M059J (cell line): ENCODE data around the gene WDR45B. TPM values are rescaled to one million over a fixed set of nuclear protein-coding genes. Genes with fewer than 3 reads are reported as not detected.
A peak's percentile ranks its signal among the peaks of the same experiment; 100 is the strongest.

Experiments
- DNase-seq: peaks from one replicate; pipeline ENCODE4 v3.0.0-alpha.2; 2012; ENCODE audit warnings: low read depth
- total RNA-seq: library from RNA; depleted of rRNA; stranded (reverse); fragments of >200 nt; shearing (Covaris generic); gene quantifications from 2 replicates; pipeline ENCODE4 v1.2.3, GENCODE V29; 2014

WDR45B gene
- total RNA-seq, 1 experiment from 2014 or later = 97.9 TPM

DNA sequence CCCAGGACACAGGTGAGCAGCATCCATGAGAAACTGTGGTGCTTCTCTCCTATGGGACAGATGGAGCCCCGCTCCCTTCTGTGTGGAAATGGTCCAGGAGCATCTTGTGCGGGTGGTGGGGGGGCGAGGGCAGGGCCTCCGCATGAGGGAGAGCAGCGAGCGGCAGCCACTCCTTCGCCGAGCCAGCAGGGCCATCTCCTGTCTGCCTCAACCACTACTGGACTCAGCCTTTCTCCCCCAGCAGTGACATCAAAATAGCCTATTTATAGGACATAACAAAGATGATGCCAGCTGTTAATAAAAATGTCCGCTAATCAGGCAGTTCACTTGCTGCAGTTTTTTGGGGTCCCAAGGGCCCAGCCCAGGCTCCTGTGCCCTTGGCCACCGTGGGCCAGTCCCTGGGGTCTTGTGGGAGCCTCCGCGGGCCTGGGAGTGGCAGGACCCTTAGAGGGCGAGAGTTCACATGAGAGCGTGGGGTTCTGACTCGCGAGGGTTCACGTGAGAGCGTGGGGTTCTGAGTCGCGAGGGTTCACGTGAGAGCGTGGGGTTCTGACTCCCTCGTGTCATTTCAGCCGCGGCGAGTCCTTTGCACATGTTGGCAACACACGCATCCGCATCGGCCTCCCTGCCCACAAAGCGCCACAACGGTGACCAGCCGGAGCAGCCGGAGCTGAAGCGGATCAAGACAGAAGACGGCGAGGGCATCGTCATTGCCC lies 47.4 kb downstream of the WDR45B start:
- no peak for DNase-seq

DNA sequence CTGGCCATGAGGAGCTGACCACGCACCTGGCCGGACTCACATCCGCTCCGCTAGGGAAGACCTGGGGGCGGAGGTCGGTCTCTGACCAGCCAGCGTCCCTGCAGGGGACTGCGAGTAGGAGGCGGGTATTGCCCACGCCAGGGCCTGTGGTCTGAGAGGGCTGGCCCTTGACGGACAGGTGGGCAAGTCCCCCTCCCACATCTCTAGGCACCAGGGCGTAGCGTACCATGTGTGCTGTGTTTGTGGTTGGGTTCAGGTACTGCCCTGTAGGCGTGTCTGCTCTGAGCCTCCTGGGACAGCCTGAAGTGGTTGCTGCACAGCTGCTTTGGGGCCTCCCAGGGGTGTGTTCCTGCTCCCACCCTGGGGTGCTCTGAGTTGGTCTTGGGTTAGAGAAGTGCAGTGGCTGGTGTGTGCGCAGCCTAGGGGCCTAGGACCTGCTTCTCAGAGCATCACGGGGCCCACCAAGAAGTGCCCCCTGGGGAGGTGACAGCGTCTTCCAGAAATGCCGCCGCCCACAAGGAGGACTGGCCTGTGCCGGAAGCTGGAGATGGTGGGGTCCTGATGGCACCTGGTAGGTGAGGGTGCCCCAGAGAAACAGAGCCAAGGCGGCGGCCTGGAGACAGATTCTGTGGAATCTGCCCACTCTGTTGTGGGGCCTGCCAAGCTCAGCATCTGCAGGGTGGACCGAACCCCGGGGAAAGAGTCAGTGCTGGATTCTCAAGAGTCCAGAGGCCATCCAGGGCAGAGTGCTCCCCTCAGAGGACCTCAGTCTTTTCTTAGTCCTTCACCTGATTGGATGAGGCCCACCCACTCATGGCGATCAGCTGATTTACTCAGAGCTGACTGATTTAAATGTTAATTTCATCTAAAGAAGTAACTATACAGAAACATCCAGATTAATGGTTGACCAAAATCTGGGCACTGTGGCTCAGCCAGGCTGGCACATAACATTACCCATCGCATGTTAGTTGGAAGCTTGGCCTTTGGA lies 48.3 kb downstream of the WDR45B start:
- DNase-seq = no peak

DNA sequence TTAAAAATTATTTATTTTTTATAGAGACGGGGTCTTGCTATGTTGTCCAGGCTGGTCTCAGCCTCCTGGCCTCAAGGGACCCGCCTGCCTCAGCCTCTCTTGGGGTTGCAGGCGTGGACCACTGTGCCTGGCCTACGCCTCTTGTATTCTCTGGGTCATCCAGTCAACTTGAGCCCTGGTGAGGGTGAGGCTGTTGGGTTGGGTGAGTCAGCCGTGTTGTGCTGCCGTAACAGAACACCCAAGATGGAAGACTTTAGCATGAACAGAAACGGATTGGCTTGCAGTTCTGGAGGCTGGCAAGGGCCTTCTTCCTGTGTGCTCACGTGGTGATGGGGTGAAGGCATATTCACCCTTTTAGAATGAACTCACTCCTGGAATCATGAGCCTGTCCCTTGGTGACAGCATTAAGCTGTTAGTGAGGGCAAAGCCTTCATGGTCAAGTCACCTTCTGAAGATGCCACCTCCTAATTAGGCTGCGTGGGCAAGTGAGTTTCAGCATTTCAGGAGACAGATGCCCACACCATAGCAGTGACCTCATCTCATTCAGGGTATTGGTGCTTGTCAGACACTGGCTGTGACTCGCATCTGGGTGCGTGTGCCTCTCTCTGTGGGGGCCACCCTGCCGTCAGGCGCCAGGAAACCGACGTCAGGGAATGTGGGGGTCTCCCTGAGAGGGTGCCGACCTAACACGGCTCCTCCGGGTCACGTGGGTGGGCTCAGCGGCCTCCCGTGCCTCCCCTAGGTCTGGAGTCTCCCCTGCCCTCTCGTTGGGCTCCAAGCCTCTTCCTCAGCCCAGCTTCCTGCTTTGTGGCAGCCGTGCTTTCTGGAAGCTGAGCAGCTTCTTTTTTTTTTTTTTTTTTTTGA lies 49.8 kb downstream of the WDR45B start:
- DNase-seq = peak; percentile 20

DNA sequence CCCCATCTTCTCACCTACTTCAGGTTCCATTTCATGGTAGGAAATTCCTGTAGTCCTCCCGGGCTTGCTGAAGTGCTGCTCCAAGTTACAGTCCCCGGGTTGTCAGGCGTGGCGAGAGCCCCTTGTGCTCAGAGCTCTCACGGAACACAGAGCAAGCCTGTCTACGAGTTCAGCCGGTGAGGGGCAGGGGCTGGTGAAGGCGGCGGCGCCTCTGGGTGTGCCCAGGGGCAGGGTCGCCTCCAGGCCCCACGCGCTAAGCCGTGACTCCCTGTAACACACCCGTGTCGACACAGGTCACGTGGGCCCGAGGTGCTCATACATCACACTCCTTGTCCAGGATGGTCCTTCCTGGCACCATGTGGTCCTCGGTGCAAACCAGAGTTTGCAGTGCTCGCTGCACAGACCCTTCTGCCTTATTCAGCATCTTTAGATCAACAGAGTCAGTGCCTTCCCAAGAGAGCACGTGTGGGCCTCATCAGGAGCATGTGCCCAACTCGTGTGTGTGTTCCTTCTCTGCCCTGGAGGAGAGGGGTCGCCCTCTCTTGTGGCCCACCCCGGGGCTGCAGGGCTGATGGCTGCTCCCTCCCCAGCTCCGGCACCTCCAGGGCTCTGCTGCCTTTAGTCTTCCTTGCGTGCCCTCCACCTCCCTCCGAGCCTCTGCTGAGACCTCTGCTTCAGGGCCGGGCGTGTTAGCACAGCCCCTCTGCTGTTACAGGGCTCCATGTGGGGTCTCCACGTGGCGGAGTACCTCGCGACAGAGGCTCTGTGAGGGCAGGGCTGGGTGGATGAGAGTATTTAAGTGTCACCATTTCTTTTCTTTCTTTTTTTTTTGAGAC lies 51.2 kb downstream of the WDR45B start:
- DNase-seq = no peak

DNA sequence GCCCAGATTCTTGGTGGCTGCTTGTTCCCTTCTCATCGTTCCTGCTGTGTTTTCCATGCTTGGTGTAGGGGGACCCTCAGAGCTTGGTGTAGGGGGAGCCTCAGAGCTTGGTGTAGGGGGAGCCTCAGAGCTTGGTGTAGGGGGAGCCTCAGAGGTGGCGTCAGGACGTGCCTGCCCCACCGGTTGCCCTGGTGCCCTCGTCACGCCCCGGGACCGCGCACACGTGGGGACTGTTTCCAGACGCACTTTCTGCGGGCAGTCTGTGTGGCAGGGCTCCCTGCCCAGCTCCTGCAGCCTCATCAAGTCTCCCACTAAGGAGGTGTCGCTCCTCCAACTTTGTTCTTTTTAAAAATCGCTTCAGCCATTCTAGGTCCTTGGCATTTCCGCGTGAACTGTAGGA lies 51.9 kb downstream of the WDR45B start:
- DNase-seq = no peak

DNA sequence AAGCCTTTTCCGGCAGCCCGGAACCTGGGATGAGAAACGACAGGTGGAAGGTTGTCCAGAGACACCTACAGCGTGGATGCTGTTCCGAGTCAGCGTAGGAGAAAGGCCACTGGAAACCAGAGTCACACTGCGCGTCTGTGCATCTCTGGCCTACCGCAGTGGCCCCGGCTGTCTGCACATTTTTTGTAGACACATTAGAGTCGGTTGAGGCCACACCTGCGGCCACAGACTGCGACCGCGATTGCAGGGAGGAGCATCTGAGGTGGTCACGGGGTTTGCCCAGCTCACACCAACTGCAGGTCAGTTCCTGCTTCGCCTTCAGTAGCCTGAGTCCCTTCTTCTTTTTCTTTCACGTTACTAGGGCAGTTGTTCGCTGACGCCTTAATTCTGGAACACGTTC lies 52.4 kb downstream of the WDR45B start:
- DNase-seq = no peak

DNA sequence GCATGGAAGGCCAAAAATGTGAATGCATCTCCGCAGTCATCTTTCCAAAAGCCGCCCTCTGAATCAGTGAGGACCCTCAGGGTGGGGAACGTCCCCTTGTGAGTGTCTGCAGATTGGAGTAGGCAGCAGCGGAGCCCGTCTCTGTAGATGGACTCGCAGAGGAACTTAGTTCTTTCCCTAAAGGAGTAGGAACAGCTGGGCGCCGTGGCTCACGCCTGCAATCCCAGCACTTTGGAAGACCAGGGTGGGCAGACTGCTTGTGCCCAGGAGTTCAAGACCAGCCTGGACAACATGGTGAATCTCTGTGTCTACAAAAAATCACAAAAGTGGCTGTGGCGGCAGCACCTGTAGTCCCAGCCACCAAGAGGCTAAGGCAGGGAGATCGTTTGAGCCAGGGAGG lies 53.7 kb downstream of the WDR45B start:
- no peak for DNase-seq

DNA sequence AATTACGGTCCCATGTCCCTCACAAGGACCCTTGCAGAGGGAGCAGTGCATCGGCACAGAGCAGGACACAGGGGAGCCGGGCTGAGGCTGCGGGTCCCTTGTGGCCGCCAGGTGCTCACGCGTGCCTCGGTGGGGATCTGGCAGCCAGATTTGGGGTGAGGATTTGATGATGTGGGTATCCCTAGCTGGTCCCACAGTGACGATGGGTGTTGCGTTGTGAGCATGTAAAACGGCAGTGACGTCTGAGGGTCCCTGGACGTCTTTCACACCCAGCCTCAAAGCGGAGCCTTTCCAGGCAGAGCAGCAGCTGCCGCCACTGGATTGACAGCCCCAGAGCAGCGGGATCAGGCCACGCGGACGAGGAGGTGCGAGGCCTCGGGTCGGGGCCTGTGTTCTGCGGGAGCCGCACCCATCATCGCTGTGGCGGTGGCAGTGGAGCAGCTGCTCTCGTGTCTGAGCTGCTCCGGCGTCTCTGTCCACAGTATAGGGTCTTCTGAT lies 54.6 kb downstream of the WDR45B start:
- DNase-seq = no peak

DNA sequence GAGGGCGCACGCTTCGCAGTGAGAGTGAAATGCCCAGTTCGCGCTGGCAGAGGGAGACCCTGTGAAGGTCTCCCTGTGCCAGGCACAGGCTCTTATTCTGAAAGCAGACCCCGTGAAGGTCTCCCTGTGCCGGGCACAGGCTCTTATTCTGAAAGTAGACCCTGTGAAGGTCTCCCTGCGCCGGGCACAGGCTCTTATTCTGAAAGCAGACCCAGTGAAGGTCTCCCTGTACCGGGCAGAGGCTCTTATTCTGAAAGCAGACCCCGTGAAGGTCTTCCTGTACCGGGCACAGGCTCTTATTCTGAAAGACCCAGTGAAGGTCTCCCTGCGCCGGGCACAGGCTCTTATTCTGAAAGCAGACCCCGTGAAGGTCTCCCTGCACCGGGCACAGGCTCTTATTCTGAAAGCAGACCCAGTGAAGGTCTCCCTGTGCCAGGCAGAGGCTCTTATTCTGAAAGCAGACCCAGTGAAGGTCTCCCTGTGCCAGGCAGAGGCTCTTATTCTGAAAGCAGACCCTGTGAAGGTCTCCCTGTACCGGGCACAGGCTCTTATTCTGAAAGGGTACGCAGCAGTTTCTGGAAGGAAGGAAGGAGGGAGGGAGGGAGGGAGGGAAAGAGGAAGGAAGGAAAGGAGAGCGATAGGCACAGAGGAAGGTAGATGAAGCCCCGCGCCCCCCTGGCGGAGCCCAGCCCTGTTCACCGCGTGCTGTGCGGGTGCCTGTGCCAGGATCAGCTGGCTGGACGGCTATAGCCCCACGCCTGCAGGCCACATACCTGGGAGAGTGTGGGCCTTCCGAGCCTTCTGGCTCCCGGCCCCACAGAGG lies 55.3 kb downstream of the WDR45B start:
- peak; percentile 22 for DNase-seq

DNA sequence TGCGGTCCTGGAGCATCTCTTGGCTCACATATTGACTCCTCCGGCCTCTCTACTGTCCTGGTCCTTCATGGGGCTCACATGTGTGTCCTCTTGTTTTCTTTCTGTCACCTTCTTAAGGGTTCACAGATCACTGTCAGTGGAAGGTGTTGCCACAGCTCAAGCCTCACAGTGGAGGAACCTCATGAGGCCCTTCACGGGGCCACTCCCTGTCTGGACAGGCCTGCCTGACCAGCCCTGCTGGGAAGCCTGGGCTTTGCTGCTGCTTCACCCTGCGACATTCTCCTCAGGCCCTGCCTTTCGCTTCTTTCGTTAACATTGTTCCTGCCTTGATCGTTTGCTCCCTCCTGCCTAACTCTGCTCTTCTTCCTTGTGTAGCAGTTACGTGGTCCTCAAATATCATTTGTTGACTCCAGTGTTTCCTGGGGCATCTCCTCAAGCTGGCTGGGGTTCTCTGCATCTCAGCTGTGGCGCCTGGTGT lies 55.9 kb downstream of the WDR45B start:
- DNase-seq = no peak

DNA sequence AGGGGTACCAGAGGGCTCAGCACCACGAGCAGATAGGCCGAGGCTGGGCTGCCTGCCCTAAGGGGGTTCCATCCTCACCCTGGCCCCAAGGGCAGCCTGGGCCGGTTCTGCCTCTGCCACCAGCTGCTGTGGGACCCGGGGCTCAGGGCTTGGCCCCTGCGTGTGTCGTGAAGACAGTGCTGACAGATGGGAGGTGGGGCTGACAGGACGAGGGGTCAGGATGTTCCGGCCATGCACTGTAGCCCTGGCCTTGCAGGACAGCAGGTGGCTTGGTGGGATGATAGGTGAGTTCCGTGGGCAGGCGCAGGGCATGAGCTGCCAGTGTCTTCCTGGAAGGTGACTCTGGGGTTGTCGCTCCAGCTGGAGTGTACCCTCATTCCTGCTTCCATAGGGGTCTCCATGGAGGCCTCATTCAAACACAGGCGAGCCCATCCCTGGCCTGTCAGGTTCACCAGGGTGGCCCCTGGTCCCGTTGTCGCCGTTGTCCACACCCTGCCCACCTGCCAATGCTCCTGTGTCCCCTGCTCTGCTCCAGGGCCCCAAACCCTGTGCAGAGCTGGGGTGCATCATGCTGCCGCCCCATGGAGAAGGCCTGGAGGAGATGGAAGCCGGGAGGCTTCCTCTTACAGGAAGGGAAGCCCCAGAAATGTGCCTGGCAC lies 57.2 kb downstream of the WDR45B start:
- DNase-seq = no peak

DNA sequence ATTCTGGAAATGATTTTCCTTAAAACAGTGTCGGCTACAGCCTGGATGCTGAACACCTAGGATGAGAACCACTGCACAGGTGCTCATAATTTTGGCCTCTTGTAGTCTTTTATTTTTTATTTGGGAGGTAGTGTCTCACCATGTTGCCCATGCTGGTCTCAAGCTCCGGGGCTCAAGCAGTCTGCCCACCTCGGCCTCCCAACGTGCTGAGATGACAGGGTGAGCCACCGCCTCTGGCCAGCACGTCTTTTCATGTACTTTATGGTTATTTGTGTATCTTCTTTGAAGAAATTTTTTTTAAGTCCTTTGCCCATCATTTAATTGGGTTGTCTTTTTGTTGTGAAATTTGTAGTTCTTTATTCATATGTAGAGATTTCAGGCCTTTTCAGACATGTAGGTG lies 58.0 kb downstream of the WDR45B start:
- DNase-seq = no peak

DNA sequence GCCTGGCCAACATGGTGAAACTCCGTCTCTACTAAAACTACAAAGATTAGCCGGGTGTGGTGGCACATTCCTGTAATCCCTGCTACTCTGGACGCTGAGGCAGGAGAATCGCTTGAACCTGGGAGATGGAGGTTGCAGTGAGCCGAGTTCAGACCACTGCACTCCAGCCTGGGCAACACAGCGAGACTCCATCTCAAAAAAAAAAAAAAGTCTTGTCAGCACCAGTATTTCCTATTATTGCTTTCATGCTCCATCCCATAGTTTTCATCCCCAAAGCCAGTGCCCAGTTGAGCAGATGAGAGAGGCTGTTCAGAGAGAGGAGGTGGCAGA lies 58.4 kb downstream of the WDR45B start:
- no peak for DNase-seq

DNA sequence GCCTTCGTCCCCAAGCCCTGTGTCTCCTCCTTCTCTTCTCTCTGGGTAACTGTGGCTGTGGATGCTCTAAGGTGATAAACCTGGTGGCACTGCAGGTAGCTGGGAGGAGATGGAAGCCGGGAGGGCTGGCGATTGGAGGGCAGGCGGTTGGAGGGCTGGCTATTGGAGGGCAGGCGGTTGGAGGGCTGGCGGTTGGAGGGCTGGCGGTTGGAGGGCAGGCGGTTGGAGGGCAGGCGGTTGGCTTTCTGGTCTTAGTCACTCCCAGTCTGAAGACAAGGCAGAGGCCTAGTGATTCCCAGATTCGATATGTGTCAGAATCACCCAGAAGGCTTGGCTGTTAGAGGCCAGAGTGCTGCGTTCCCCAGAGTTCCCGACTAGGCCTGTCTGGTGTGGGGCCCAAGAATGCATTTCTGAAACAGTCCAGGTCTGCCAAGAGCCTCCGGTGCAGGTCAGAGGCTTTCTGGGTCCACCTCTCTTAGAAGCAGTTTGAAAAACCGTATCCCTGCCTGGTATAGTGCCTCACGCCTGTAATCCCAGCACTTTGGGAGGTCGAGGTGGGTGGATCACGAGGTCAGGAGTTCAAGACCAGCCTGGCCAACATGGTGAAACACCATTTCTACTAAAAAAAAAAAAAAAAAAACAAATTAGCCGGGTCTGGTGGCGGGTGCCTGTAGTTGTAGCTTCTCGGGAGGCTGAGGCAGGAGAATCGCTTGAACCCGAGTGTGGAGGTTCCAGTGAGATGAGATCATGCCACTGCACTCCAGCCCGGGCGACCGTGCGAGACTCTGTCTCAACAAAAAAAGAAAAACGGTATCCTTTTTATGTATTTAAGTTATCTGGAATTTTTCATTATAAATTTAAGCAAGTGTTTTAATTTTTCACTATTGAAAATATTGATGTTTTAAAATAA lies 59.7 kb downstream of the WDR45B start:
- peak; percentile 4 for DNase-seq

DNA sequence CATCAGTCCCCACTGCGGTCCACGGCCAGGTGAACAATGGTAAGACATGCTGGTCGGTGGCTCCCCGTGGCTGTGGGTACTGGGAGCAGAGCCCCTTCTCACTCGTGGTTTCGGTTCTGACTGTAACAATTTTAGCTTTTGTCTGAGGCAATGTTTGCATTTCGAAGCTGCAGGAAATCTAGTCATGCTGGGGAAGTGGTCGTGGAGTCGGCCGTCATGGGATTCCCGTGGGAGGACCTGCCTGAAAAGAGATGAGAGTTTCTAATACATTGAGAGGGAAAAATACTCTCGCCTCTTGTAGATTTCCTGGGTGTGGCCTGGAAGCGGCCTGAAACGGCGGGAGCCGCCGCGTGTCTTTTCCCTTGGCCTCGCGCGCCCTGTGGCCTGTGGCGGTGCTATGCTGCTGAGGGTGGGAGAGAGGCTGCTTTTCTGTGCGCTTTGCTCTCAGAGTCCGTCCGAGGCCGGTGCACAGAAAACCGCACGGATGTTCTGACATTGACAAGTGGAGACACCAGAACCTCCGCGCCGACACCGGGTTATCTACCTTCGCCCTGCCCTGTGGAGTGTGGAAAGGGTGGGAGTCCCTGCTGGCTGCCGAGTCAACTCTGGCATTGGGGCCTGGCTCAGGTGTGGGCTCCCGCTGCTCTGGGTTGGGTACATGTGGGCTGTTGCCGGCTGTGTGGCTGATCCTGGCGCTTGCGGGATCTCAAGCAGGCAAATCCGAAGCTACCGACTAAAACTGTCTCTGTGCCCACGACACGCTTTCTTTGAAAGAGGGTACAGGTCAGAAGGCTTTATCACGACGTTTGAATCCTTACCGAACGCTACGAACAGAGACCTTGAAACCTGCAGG lies 60.8 kb downstream of the WDR45B start:
- no peak for DNase-seq

DNA sequence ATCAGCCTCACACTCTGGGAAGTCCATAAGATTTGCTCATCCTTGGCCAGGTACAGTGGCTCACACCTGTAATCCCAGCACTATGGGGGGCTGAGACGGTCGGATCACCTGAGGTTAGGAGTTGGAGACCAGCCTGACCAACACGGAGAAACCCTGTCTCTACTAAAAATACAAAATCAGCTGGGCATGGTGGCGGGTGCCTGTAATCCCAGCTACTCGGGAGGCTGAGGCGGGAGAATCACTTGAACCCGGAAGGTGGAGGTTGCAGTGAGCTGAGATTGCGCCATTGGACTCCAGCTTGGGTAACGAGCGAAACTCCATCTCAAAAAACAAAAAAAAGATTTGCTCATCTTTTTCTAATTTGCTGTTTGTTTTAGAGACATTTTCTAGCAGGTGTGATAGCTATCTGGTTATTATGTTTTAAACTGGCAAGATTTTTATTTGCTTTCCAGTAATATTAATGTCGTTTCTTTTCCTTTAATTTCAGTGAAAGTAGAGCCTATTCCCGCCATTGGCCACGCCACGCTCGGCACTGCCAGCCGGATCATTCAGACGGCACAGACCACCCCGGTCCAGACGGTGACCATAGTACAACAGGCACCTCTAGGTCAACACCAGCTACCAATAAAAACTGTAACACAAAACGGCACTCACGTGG lies 61.5 kb downstream of the WDR45B start:
- no peak for DNase-seq
